Hepatocyte (in vitro differentiated cells): ENCODE measurements around the gene NUBPL.

Experiments
- EZH2 ChIP-seq: fragments of 200-600 bp; sonication (generic); IDR thresholded peaks from 2 replicates; pipeline ENCODE4 v1.6.1; 2016; ENCODE audit warnings: antibody characterized with exemption, mild to moderate bottlenecking, borderline replicate concordance
- EZH2phosphoT487 ChIP-seq: fragments of 200-600 bp; sonication (generic); IDR thresholded peaks from one replicate; pipeline ENCODE4 v1.6.1; 2018; ENCODE audit warnings: antibody characterized with exemption, mild to moderate bottlenecking, low read depth, moderate library complexity; ENCODE audit not compliant: unreplicated experiment, severe bottlenecking
- TF ChIP-seq, protein P1 (sequence below): fragments of 200-600 bp; sonication (generic); IDR thresholded peaks from 2 replicates; pipeline ENCODE4 v1.5.1; 2016; ENCODE audit warnings: antibody characterized with exemption, mild to moderate bottlenecking; ENCODE audit not compliant: poor library complexity

DNA sequence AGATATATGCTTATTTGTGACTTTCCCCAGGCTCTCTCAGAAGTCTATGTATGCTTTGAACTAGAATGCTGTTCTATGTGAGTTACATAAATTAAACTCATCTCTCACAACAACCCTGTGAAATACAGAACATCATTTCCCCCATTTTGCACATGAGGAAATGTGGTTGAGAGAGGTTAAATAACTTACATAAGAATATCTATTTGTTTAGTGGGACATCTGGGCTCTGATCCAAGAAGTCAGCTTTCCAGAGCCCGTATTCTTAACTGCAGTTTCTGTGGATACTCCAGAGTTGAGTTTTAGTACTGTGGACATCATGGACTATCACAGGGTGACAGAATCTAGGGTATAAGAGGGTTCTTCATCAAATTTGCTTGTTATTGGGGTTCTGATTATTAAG, 273.4 kb downstream of the NUBPL start:
- TF ChIP-seq, protein P1, sequence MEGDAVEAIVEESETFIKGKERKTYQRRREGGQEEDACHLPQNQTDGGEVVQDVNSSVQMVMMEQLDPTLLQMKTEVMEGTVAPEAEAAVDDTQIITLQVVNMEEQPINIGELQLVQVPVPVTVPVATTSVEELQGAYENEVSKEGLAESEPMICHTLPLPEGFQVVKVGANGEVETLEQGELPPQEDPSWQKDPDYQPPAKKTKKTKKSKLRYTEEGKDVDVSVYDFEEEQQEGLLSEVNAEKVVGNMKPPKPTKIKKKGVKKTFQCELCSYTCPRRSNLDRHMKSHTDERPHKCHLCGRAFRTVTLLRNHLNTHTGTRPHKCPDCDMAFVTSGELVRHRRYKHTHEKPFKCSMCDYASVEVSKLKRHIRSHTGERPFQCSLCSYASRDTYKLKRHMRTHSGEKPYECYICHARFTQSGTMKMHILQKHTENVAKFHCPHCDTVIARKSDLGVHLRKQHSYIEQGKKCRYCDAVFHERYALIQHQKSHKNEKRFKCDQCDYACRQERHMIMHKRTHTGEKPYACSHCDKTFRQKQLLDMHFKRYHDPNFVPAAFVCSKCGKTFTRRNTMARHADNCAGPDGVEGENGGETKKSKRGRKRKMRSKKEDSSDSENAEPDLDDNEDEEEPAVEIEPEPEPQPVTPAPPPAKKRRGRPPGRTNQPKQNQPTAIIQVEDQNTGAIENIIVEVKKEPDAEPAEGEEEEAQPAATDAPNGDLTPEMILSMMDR: no peak
- no peak for TF ChIP-seq EZH2
- no peak for TF ChIP-seq EZH2phosphoT487
